GM18511 (cell line): ENCODE measurements around the gene WFIKKN1.

ENCODE experiments used
- ATAC-seq: cut with Tn5 transposase; IDR thresholded peaks from one replicate; pipeline ENCODE4 v1.9.1; 2021; ENCODE audit warnings: mild to moderate bottlenecking, moderate library complexity; ENCODE audit not compliant: unreplicated experiment

The WFIKKN1 gene

DNA sequence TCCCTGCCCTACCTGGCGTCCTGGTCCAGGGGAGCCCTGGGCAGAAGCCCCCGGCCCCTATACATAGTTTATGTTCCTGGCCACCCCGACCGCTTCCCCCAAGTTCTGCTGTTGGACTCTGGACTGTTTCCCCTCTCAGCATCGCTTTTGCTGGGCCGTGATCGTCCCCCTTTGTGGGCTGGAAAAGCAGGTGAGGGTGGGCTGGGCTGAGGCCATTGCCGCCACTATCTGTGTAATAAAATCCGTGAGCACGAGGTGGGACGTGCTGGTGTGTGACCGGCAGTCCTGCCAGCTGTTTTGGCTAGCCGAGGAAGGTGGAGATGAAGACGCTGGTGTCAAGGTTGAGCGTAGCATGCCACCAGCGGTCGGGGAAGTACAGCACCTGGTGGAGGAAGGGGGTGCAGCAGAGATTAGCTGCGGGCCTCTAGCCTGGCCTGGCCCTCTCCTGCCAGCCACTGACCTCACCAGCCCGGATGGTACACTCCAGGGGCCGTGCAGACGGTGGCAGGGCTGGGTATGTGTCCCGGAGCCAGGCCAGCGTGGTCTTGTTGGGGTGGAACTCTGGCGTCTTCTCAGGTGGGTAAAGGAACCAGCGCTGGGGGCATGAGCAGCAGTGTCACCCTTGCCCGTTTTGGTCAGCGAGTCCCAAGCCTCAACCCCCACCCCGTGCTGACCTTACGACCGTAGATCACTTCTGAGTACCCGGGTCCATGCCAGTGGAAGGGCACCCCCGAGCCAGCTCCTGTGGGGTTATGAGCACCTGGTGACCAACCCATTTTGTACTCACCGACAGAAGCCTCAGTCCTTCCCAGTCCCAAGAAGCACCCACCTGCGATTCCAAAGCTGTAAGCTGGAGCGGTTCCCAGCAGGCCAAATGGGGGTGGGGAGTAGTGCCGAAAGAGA lies 52.0 kb downstream of the WFIKKN1 start:
- no peak for ATAC-seq

DNA sequence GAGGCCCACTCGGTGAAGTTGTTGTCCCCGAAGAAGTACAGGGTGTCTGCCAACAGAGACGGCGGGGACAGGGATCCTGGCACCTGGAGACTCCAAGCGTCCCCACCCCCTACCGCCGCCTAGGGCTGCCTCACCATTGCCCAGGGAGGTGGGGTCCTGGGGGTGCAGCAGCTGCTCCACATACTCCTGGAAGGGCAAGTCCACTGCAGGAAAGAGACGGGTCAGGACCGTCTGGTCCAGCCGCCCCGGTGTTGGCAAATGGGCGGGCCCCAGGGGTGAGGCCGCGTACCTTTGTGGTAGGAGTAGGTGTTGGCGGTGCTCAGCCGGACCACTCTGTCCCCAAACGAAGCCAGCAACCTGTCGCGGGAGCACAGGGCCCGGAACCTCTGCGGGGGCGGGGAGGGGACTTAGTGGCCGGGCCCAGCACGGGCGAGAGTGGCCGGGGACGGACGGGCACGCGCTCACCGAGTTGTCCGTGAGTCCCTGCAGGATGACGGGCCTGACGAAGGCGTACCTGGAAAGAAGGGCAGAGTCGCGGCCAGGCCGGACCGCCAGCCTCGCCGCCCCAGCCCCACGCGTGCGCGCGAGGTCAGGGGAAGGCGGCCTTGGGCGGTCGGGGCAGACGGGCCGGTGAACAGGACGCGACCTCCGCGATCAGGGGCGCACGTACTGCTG lies 52.7 kb downstream of the WFIKKN1 start:
- no peak for ATAC-seq
